Breast epithelium (tissue), 3 donors: Measurements from ENCODE around the gene DEGS1.

ENCODE experiments used
- CTCF ChIP-seq, 3 donors: fragments of 450-650 bp; IDR thresholded peaks; one replicate each; pipeline ENCODE4 v1.5.1; 2016 to 2017; ENCODE audit warnings: antibody characterized with exemption in 3 of 3, mild to moderate bottlenecking in 3 of 3, moderate library complexity in 3 of 3
- POLR2AphosphoS5 ChIP-seq, 3 donors: sonication (generic); formaldehyde crosslinking; IDR thresholded peaks; one replicate each; pipeline ENCODE4 v1.6.1; 2017; ENCODE audit warnings: antibody characterized with exemption in 3 of 3

- no peak for TF ChIP-seq CTCF (IDR thresholded peaks at IDR 0.05)
- TF ChIP-seq POLR2AphosphoS5 (IDR thresholded peaks at IDR 0.05) = no peak
Measured at GRCh38 chr1:224159541-224159940, 23.5 kb upstream of the DEGS1 start.
